Activated T-helper 17 cell treated with anti-CD3 and anti-CD28 coated beads, Interleukin-2, amount 50 U/mL, for 72 hours (primary cell): ENCODE data around the gene DRC7. TPM values are rescaled to one million over a fixed set of nuclear protein-coding genes. Genes with fewer than 3 reads are reported as not detected.
A peak's percentile ranks its signal among the peaks of the same experiment; 100 is the strongest.

ENCODE experiments used
- ATAC-seq: fragments of 150-1000 bp; cut with Tn5 transposase; replicated peaks from 2 replicates; pipeline ENCODE4 v1.10.0; 2021; ENCODE audit warnings: mild to moderate bottlenecking, moderate library complexity
- H3K27ac Mint-ChIP-seq: one replicate; pipeline ENCODE4 v1.8.0; 2022; ENCODE audit warnings: mixed read lengths
- H3K27me3 Mint-ChIP-seq: one replicate; pipeline ENCODE4 v1.8.0; 2022; ENCODE audit warnings: mixed read lengths
- H3K36me3 Mint-ChIP-seq: one replicate; pipeline ENCODE4 v1.8.0; 2022; ENCODE audit warnings: low read depth, mild to moderate bottlenecking, mixed read lengths
- H3K4me1 Mint-ChIP-seq: one replicate; pipeline ENCODE4 v1.8.0; 2022; ENCODE audit warnings: mixed read lengths
- H3K4me3 Mint-ChIP-seq: one replicate; pipeline ENCODE4 v1.8.0; 2022; ENCODE audit warnings: mild to moderate bottlenecking, mixed read lengths
- H3K9me3 Mint-ChIP-seq: one replicate; pipeline ENCODE4 v1.8.0; 2022; ENCODE audit warnings: mixed read lengths
- total RNA-seq, 2 donors: library from RNA; stranded (reverse); gene quantifications; one replicate each; pipeline ENCODE4 v1.2.3, GENCODE V29; 2022

DRC7 gene
- total RNA-seq, 2 donors from 2014 or later, result not detected

DNA sequence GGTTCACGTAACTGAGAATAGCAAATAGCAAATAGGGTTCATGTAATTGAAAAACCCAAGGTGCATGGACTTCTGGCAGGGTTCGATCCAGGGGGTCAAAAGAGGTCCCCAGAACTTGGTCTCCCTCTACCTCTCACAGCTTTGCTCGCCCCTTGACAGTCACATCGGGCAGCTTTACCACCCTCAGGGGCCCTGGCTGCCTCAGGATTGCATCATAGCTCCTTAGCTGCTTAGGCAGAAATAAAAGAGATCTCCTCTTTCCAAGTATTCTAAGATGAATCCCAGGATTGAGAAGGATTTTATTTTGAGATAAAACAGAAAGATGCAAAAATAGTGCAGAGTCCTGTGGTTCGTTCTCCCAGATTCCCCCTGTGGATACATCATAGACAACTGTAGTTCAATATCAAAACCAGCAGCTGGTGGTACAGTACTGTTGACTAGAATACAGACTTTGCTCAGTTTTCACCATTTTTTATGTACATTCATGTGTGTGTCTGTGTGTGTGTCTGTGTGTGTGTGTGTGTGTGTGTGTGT lies 13.7 kb upstream of the DRC7 start:
- no peaks in the 10 kb centered on the region for H3K4me1 Mint-ChIP-seq

DNA sequence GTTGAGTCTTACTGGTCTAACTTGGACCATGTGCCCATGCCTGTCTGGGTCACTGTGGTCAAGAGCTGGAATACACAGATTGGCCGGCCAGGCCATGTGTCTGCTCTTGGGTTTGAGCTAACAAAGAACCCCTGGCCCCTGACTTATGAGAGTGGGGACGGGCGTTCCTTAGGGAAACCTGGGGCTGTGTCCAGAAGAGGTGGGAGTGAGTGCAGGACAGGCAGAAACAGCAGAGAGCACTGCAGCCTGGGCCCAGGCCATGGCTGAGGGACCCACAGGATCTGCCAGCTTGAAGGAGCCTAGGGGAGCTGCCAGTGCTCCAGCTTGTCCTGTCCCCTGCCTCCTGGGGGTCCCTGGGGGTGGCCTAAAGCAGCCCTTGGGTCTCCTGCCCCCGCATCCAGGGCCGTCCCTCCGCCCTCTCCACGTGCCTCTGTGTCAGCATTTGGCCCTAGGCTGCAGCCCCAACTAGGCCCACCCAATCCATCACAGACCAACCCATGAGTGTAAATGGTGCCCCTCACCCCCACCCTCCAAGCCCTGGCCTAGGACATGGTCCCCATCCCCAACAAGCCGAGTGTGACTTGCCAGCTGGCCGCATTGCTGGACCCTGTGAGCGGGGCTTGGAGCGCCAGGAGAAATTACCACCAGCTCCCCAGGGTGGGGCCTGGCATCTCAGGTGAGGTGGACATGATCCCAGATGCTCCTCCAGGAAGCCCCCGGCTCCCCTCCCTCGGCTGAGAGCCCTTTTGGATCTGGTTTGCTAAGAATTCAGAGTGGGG lies 12.5 kb upstream of the DRC7 start:
- Mint-ChIP-seq H3K9me3 (no peaks in the 10 kb centered on the region), H3K4me3 (no peak overlapping the region), H3K36me3 (no peaks in the 10 kb centered on the region), H3K27ac (no peak overlapping the region), H3K4me1 (no peaks in the 10 kb centered on the region), H3K27me3 (no peaks in the 10 kb centered on the region)
- ATAC-seq, result no peak

More for the DNA sequence above, 13.7 kb upstream of the DRC7 start:
- Mint-ChIP-seq H3K9me3 (no peaks in the 10 kb centered on the region), H3K27ac (no peak overlapping the region), H3K36me3 (no peaks in the 10 kb centered on the region), H3K4me3 (no peak overlapping the region), H3K27me3 (no peaks in the 10 kb centered on the region)
- no peak for ATAC-seq

DNA sequence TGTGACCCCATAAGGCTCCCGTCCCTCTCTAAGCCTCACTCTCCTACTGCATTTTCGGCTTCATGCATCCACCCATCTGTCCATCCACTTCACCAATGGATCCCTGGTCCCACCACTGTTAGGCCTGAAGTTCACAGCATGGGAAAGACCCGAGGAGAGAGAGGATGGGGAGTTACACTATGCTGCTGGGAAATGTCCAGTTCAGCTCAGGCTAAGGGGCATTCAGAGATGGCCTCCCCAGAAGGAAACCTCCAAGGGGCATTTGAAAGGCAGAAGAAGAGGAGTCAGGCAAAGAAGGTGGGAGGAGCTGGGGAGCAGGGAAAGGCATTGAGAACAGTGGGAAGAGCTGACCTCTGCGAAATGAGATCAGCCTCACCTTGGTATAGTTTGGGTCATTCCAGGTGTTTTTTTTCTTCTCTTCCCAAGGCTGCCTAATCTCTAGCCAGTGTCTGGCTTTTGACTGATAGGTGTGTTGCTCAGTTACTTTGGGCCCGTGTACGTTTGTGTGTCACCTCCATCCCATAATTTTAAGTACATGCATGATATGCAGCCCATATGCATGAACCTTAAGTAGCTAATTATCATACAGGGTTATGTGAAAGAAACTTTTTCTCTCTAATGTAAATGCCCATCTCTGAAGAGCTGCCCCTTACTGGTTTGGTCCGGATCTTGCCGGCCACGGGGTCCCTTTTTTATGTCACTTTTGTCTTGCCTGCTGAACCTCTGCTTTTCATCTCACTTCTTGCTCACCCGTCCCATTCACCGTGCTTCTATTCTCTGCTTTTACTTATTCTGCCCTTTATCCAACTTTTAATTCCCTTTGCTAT lies 11.6 kb upstream of the DRC7 start:
- Mint-ChIP-seq H3K9me3 (no peaks in the 10 kb centered on the region), H3K27me3 (no peaks in the 10 kb centered on the region), H3K4me3 (no peak overlapping the region), H3K27ac (no peak overlapping the region), H3K36me3 (no peaks in the 10 kb centered on the region), H3K4me1 (no peaks in the 10 kb centered on the region)
- no peak for ATAC-seq

DNA sequence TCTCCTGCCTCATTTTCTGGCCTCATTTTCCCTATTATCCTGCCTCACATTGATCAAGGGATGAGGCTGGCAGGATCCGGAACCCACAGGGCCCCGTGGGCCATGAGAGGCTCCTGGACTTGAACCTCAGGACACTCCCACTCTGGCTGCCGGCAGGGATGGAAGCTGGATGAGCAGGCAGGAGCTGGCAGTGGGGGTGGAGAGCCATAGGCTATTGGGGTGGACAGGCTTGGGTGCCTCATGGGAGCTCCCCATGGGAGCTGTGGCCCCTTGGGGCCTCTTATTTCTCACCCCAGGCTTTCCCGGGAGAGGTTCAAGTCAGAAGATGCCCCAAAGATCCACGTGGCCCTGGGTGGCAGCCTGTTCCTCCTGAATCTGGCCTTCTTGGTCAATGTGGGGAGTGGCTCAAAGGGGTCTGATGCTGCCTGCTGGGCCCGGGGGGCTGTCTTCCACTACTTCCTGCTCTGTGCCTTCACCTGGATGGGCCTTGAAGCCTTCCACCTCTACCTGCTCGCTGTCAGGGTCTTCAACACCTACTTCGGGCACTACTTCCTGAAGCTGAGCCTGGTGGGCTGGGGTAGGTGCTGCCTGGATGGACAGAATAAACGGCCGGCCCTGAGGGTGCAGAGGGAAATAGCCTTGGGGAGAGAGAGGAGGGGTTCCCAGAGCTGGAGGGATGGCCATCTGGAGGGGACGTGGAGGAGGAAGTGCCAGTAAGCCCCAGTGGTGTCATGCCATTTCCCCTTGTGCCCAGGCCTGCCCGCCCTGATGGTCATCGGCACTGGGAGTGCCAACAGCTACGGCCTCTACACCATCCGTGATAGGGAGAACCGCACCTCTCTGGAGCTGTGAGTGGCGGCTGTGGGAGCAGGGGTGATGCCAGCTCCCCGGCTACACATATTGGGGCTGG lies 10.7 kb upstream of the DRC7 start:
- Mint-ChIP-seq H3K27ac (no peak overlapping the region), H3K4me1 (no peaks in the 10 kb centered on the region), H3K36me3 (no peaks in the 10 kb centered on the region), H3K9me3 (no peaks in the 10 kb centered on the region), H3K27me3 (no peaks in the 10 kb centered on the region), H3K4me3 (no peak overlapping the region)
- no peak for ATAC-seq

DNA sequence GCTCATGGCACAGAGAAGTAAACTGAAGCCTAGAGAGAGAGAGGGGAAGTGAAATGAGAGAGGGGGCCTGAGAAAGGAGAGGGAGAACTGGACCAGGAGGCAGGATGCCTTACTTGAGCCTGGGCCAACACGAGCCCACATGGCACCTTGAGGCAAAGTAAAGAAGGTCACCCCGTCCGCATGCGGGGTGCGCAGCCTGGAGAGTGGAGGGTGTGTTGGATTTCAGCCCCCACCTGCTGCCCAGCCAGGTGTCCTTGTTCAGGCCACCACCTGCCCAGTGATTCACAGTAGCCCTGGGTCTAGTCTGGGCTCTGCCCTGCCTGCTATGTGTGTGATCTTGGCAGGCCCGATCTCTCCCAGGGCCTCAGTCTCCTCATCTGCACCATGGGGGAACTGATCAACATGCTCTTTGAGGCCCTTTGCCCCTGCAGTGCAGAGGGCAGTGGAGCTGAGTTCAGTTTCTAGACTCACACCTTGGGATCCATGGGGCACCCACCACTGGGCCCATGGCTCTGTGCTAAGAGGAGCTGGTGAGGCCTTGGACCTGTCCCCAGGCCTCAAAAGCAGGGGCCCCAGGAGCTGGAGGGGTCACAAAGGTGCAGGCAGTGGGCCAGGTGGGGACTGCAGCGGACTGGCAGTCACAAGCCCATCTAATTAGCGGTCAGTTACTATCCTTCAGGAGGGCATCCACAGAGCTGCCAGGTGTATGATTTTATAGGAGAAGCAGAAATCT lies 9.8 kb upstream of the DRC7 start:
- Mint-ChIP-seq H3K4me1 (peaks cover 3% of the 10 kb centered on the region), H3K9me3 (no peaks in the 10 kb centered on the region), H3K36me3 (no peaks in the 10 kb centered on the region), H3K27ac (no peak overlapping the region), H3K27me3 (no peaks in the 10 kb centered on the region), H3K4me3 (no peak overlapping the region)
- ATAC-seq, result no peak

DNA sequence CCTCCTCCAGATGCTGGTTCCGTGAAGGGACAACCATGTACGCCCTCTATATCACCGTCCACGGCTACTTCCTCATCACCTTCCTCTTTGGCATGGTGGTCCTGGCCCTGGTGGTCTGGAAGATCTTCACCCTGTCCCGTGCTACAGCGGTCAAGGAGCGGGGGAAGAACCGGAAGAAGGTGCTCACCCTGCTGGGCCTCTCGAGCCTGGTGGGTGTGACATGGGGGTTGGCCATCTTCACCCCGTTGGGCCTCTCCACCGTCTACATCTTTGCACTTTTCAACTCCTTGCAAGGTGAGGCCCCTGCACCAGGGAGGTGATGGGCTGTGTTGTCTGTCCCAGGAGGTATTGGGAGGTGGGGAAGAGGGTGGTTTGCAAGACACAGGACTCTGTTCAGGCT lies 9.0 kb upstream of the DRC7 start:
- no peak for ATAC-seq
- Mint-ChIP-seq H3K27me3 (no peaks in the 10 kb centered on the region), H3K27ac (no peak overlapping the region), H3K36me3 (no peaks in the 10 kb centered on the region), H3K4me1 (peaks cover 3% of the 10 kb centered on the region), H3K4me3 (no peak overlapping the region), H3K9me3 (no peaks in the 10 kb centered on the region)

DNA sequence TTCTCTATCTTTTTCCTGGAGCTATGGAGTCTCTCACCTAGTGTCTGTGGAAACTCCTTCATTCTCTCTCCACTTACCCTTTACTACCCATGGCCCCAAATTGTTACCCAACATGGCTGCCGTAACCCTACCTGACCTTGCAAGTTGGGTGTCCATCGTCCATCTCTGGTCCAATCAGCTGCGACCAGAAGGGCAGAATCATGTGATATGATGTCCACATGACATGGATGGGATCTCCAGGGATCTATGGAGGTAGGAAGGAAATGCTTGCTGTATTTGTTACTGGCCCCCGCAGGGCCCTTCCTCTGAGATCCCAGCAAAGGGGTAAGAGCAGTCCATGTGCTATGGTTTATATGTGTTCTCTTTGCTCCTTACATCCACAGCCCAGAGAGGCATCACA lies 8.0 kb upstream of the DRC7 start:
- Mint-ChIP-seq H3K4me3 (no peak overlapping the region), H3K36me3 (no peaks in the 10 kb centered on the region), H3K27ac (no peak overlapping the region), H3K27me3 (no peaks in the 10 kb centered on the region), H3K4me1 (peaks cover 3% of the 10 kb centered on the region), H3K9me3 (no peaks in the 10 kb centered on the region)
- ATAC-seq, result no peak

DNA sequence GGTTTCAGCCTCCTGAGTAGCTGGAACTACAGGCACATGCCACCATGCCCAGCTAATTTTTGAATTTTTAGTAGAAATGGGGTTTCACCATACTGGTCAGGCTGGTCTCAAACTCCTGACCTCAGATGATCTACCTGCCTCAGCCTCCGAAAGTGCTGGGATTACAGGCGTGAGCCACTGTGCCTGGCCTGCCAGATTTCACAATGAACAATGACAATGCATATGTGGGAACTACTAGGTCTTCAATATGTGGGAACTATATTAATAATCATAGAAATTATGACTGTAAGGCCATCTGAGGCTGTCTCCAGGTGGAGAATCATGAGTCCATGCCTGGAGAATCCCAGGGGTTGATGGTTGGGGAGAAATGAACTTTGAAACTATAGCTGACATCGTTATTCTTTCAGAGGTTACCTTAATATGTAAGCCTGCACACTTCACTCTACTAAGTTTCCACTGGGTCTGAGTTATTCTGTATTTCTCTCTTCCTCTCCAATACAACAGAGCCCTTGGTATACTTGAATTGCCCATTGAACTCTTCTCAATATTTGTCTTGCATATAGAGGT lies 7.2 kb upstream of the DRC7 start:
- no peak overlapping the region for H3K4me3 Mint-ChIP-seq
- peaks cover 3% of the 10 kb centered on the region for H3K4me1 Mint-ChIP-seq
- H3K27me3 Mint-ChIP-seq, result peaks cover 2% of the 10 kb centered on the region
- H3K9me3 Mint-ChIP-seq, result no peaks in the 10 kb centered on the region
- no peak for ATAC-seq
- H3K27ac Mint-ChIP-seq, result no peak overlapping the region
- no peaks in the 10 kb centered on the region for H3K36me3 Mint-ChIP-seq

DNA sequence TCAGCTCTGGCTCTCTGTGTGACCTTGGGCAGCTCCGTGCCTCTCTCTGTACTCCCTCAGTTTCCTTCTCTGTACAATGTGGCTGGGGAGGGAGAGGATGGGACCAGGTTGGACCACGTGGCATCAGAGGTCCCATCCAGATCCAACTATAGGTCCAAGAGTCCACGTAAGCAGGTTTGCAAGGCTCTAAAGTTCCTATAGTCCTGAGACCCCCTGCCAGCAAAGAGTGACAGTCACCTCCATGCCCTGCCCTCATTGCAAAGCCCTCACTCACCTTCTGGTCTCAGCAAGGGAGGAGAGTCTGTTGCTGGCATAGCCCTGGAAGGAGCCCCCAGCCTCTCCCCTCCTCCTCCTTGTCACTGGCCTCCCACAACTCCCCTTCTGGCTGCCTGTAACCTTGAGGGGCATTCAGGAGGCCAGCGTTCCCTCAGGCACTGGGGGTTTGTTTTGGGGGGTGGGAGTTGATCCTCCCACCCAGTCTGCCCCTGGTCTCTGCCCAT lies 6.1 kb upstream of the DRC7 start:
- Mint-ChIP-seq H3K36me3 (no peaks in the 10 kb centered on the region), H3K27me3 (peaks cover 2% of the 10 kb centered on the region), H3K27ac (no peak overlapping the region), H3K4me1 (peaks cover 3% of the 10 kb centered on the region), H3K9me3 (no peaks in the 10 kb centered on the region), H3K4me3 (no peak overlapping the region)
- no peak for ATAC-seq

DNA sequence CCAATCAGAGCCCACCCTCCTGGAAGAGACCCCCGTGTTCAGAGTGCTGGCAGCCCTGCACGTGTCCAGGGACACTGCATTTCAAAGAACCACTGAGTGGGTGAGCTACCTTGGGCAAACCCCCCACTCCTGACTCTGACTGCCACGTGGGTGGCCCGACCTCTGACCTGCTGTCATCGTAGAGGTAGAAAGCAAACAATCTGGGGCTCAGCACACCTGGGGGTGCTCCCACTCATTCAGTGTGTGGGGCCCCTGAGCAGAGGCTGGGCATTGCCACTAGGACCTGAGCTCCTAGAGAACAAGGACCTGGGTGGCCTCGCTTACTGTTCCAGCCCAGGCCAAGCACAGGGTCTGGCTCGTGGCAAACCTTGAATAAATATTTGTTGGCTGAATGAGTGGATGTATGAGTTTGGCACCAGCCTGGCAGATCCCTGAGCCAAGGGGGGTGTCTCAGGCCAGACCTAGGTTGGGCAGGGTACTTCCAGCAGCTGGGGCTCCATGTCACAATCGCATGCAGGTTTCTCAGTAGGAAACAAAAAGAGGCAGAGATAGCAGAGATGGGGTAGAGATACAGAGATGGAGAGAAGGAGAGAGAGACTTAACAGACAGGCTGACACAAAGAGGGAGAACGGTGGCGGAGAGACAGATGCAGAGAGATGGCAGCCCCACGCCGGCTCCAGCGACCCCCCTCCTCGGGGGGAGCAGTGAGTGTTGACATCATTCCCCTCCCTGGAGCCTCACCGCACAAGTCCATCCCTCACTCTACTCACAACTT lies 5.4 kb upstream of the DRC7 start:
- peaks cover 3% of the 10 kb centered on the region for H3K4me1 Mint-ChIP-seq
- H3K4me3 Mint-ChIP-seq, result peak overlapping the region; percentile 15
- no peaks in the 10 kb centered on the region for H3K36me3 Mint-ChIP-seq
- H3K9me3 Mint-ChIP-seq, result no peaks in the 10 kb centered on the region
- H3K27me3 Mint-ChIP-seq, result peaks cover 2% of the 10 kb centered on the region
- ATAC-seq, result no peak
- H3K27ac Mint-ChIP-seq, result peak overlapping the region; percentile 68

DNA sequence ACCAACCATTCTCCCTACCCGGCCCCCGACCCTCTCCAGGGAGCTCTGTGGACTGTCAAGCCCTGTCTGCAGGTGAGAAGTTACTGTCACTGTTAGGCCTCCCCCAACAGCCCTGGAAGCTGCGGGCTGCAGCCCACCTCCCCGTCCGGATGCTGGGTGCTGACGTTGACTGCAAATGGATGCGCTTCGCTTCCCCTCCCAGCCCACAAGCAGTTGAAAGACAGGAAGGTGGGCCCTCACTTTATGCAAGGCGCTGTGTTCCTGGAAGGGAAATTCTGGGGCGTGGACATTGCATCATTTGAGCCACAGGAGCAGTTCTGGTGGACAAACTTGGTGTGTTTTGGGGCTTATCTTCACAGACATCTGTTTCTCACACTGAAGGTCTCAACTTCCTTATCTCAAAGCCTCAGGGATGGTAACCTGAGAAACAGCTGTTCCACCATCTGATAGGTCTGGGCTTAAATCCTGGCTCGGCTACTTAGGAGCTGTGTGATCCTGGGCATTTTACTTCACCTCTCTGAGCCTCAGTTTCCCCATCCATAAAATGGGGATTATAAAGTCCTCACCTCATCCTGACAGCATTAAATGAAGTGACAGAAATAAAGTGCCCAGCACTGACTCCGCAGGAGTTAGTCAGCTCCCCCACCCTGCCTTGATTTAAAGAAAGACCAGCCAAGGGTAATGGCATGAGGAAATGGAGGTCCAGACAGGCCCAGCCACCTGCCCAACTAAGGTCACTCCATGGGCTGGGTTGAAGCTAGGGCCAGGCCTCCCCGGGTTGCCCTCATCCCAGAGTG lies 4.6 kb upstream of the DRC7 start:
- Mint-ChIP-seq H3K4me1 (peaks cover 8% of the 10 kb centered on the region), H3K27me3 (peaks cover 7% of the 10 kb centered on the region), H3K27ac (peak overlapping the region; percentile 68), H3K36me3 (no peaks in the 10 kb centered on the region), H3K4me3 (peak overlapping the region; percentile 15), H3K9me3 (no peaks in the 10 kb centered on the region)
- ATAC-seq, result peak; percentile 29

DNA sequence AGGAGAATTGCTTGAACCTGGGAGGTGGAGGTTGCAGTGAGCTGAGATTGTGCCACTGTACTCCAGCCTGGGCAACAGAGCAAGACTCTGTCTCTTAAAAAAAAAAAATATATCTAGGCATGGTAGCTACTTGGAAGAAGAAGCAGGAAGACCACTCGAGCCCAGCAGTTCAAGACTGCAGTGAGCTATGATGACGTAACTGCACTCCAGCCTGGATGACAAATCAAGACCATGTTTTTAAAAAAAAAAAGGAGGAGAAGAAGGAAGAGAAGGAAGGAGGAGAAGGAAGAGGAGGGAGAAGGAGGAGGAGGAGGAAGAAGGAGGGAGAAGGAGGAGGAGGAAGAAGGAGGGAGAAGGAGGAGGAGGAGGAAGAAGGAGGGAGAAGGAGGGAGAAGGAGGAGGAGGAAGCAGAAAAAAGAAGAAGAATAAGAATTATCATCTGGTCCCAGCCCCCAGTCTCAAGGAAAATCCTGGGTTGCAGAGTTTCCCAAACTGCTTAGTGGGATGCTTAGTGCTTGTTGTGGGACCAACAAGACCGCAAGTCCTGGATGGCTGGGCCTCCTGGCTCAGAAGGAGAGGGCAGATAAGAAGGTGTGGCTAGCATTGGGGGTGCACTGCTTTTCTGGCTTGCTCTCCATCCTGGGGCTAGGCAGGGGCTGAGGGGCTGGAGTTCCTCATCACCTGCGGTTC lies 3.7 kb upstream of the DRC7 start:
- Mint-ChIP-seq H3K27ac (no peak overlapping the region), H3K4me3 (no peak overlapping the region), H3K27me3 (peaks cover 7% of the 10 kb centered on the region), H3K36me3 (no peaks in the 10 kb centered on the region), H3K4me1 (peaks cover 9% of the 10 kb centered on the region), H3K9me3 (no peaks in the 10 kb centered on the region)
- ATAC-seq, result no peak
